Prostate gland (tissue), 1 donor: Measurements from ENCODE around the gene IQCE.

ENCODE experiments used
- POLR2A ChIP-seq: fragments of 450-650 bp; IDR thresholded peaks from one replicate; pipeline ENCODE4 v1.6.1; 2016; ENCODE audit warnings: antibody characterized with exemption, mild to moderate bottlenecking
- POLR2AphosphoS5 ChIP-seq: sonication (generic); formaldehyde crosslinking; IDR thresholded peaks from one replicate; pipeline ENCODE4 v1.6.1; 2017; ENCODE audit warnings: antibody characterized with exemption

DNA sequence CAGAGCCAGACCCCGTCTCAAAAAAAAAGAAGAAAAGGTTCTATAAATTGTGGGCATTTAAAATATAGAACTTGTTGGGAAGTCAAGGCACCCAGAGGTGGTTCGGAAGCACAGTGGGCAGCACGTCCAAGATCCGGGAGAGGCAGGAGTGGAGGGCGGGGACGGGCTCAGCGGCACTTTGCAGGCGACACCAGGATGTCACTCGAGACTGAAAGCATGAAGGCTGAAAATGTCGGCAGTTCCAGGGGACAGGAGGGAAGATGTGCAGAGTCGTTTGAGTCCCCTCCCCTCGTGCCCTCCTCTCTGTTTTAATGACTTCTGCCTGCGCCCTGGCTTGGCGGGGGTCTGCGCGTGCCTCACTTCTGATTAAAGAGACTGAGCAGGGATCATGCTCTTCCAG, 30.6 kb downstream of the IQCE start:
- TF ChIP-seq POLR2AphosphoS5: no peak
- TF ChIP-seq POLR2A: no peak
